Stomach smooth muscle (tissue), 2 donors: ENCODE measurements around the gene VAC14.

Experiments
- H3K27ac ChIP-seq: one replicate; pipeline ENCODE4 v1.7.0; 2013; ENCODE audit warnings: mild to moderate bottlenecking, low read length, inconsistent platforms
- H3K27me3 ChIP-seq, 2 donors: one replicate each; pipeline ENCODE4 v1.7.0; 2013; ENCODE audit warnings: low read length in 2 of 2; ENCODE audit not compliant: insufficient read depth in 2 of 2, control insufficient read depth in 1 of 2
- H3K36me3 ChIP-seq, 2 donors: one replicate each; pipeline ENCODE4 v1.7.0; 2013; ENCODE audit warnings: low read length in 2 of 2; ENCODE audit not compliant: control insufficient read depth in 2 of 2, insufficient read depth in 2 of 2
- H3K4me1 ChIP-seq: one replicate; pipeline ENCODE4 v1.7.0; 2013; ENCODE audit warnings: low read length; ENCODE audit not compliant: control insufficient read depth, insufficient read depth
- H3K4me3 ChIP-seq, 2 donors: one replicate each; pipeline ENCODE4 v1.7.0; 2013; ENCODE audit warnings: low read length in 2 of 2
- H3K9ac ChIP-seq, 2 donors: one replicate each; pipeline ENCODE4 v1.7.0; 2013; ENCODE audit warnings: low read length in 2 of 2, mild to moderate bottlenecking in 1 of 2
- H3K9me3 ChIP-seq, 2 donors: one replicate each; pipeline ENCODE4 v1.7.0; 2013; ENCODE audit warnings: low read length in 2 of 2; ENCODE audit not compliant: control insufficient read depth in 2 of 2
- donor health status: healthy.
- donor health status: Pancreatic carcinoma.

The VAC14 gene

GRCh38 chr16:70713824-70714223 lies 87.1 kb downstream of the VAC14 start:
- no peaks in the 10 kb centered on the region for H3K36me3 ChIP-seq
- no peaks in the 10 kb centered on the region for H3K9me3 ChIP-seq
- H3K27me3 ChIP-seq: no peaks in the 10 kb centered on the region
- H3K27ac ChIP-seq: peak overlapping the region; percentile 98
- peak overlapping the region in 1 of 2 donors; percentile 81 for H3K9ac ChIP-seq
- H3K4me1 ChIP-seq: peaks cover 74% of the 10 kb centered on the region
- H3K4me3 ChIP-seq: no peak overlapping the region

- Histone ChIP-seq H3K9me3 (no peaks in the 10 kb centered on the region), H3K4me1 (peaks cover 78% of the 10 kb centered on the region), H3K9ac (no peak overlapping the region), H3K4me3 (no peak overlapping the region), H3K27ac (peak overlapping the region; percentile 98), H3K27me3 (no peaks in the 10 kb centered on the region), H3K36me3 (no peaks in the 10 kb centered on the region)
These were observed 87.6 kb downstream of the VAC14 start for GRCh38 chr16:70713342-70713741.

- Histone ChIP-seq H3K9me3 (no peaks in the 10 kb centered on the region), H3K4me3 (no peak overlapping the region), H3K4me1 (peaks cover 82% of the 10 kb centered on the region), H3K27ac (peak overlapping the region; percentile 98), H3K9ac (no peak overlapping the region), H3K36me3 (no peaks in the 10 kb centered on the region), H3K27me3 (no peaks in the 10 kb centered on the region)
These were observed 88.0 kb downstream of the VAC14 start for GRCh38 chr16:70712942-70713341.

- Histone ChIP-seq H3K9ac (no peak overlapping the region), H3K4me3 (no peak overlapping the region), H3K27me3 (no peaks in the 10 kb centered on the region), H3K27ac (peak overlapping the region; percentile 98), H3K36me3 (no peaks in the 10 kb centered on the region), H3K4me1 (peaks cover 87% of the 10 kb centered on the region), H3K9me3 (no peaks in the 10 kb centered on the region)
These were observed 88.6 kb downstream of the VAC14 start for GRCh38 chr16:70712359-70712758.

- no peaks in the 10 kb centered on the region for H3K36me3 ChIP-seq
- H3K4me1 ChIP-seq: peaks cover 89% of the 10 kb centered on the region
- H3K9me3 ChIP-seq: no peaks in the 10 kb centered on the region
- no peaks in the 10 kb centered on the region for H3K27me3 ChIP-seq
- H3K9ac ChIP-seq: peak overlapping the region in 1 of 2 donors; percentile 11
- peak overlapping the region; percentile 98 for H3K27ac ChIP-seq
- no peak overlapping the region for H3K4me3 ChIP-seq
These were observed 89.5 kb downstream of the VAC14 start for GRCh38 chr16:70711211-70712031.

GRCh38 chr16:70710422-70711210 lies 90.3 kb downstream of the VAC14 start:
- H3K4me1 ChIP-seq: peaks cover 89% of the 10 kb centered on the region
- no peaks in the 10 kb centered on the region for H3K27me3 ChIP-seq
- H3K36me3 ChIP-seq: no peaks in the 10 kb centered on the region
- no peak overlapping the region for H3K9ac ChIP-seq
- no peaks in the 10 kb centered on the region for H3K9me3 ChIP-seq
- H3K4me3 ChIP-seq: no peak overlapping the region
- peak overlapping the region; percentile 98 for H3K27ac ChIP-seq

GRCh38 chr16:70709942-70710341 lies 91.0 kb downstream of the VAC14 start:
- H3K4me1 ChIP-seq: peaks cover 89% of the 10 kb centered on the region
- H3K9me3 ChIP-seq: no peaks in the 10 kb centered on the region
- H3K9ac ChIP-seq: no peak overlapping the region
- H3K4me3 ChIP-seq: no peak overlapping the region
- H3K27ac ChIP-seq: no peak overlapping the region
- no peaks in the 10 kb centered on the region for H3K36me3 ChIP-seq
- H3K27me3 ChIP-seq: no peaks in the 10 kb centered on the region

- no peak overlapping the region for H3K4me3 ChIP-seq
- H3K4me1 ChIP-seq: peaks cover 89% of the 10 kb centered on the region
- H3K9me3 ChIP-seq: no peaks in the 10 kb centered on the region
- H3K36me3 ChIP-seq: no peaks in the 10 kb centered on the region
- peak overlapping the region in 1 of 2 donors; percentile 1 for H3K9ac ChIP-seq
- H3K27me3 ChIP-seq: no peaks in the 10 kb centered on the region
- H3K27ac ChIP-seq: no peak overlapping the region
These were observed 91.5 kb downstream of the VAC14 start for GRCh38 chr16:70709457-70709856.

- H3K4me3 ChIP-seq: no peak overlapping the region
- H3K27me3 ChIP-seq: no peaks in the 10 kb centered on the region
- peak overlapping the region; percentile 18 for H3K27ac ChIP-seq
- H3K4me1 ChIP-seq: peaks cover 89% of the 10 kb centered on the region
- H3K9ac ChIP-seq: no peak overlapping the region
- no peaks in the 10 kb centered on the region for H3K9me3 ChIP-seq
- no peaks in the 10 kb centered on the region for H3K36me3 ChIP-seq
These were observed 92.4 kb downstream of the VAC14 start for GRCh38 chr16:70708366-70709246.

GRCh38 chr16:70706948-70707465 lies 94.0 kb downstream of the VAC14 start:
- peak overlapping the region; percentile 31 to 58 for H3K9ac ChIP-seq
- no peaks in the 10 kb centered on the region for H3K9me3 ChIP-seq
- peak overlapping the region; percentile 5 to 54 for H3K4me3 ChIP-seq
- H3K36me3 ChIP-seq: no peaks in the 10 kb centered on the region
- no peaks in the 10 kb centered on the region for H3K27me3 ChIP-seq
- peak overlapping the region; percentile 98 for H3K27ac ChIP-seq
- H3K4me1 ChIP-seq: peaks cover 90% of the 10 kb centered on the region
